Fibroblast of pulmonary artery (primary cell): ENCODE measurements around the gene NTM.

ENCODE experiments used
- DNase-seq: peaks from one replicate; pipeline ENCODE4 v3.0.0-alpha.2; 2010; ENCODE audit warnings: low read depth
- H3K4me3 ChIP-seq: replicated peaks from 2 replicates; pipeline ENCODE4 v1.5.1; 2011; ENCODE audit warnings: low read depth, mild to moderate bottlenecking, control low read depth, low read length, moderate library complexity
- TF ChIP-seq, protein P1 (sequence below): IDR thresholded peaks from 2 replicates; pipeline ENCODE4 v1.5.1; 2011; ENCODE audit warnings: mild to moderate bottlenecking, control low read depth, low read length, inconsistent platforms; ENCODE audit errors: missing control alignments

Gene NTM

GRCh38 chr11:131662993-131663392 is 292.6 kb downstream of the NTM start:
- TF ChIP-seq, protein P1, sequence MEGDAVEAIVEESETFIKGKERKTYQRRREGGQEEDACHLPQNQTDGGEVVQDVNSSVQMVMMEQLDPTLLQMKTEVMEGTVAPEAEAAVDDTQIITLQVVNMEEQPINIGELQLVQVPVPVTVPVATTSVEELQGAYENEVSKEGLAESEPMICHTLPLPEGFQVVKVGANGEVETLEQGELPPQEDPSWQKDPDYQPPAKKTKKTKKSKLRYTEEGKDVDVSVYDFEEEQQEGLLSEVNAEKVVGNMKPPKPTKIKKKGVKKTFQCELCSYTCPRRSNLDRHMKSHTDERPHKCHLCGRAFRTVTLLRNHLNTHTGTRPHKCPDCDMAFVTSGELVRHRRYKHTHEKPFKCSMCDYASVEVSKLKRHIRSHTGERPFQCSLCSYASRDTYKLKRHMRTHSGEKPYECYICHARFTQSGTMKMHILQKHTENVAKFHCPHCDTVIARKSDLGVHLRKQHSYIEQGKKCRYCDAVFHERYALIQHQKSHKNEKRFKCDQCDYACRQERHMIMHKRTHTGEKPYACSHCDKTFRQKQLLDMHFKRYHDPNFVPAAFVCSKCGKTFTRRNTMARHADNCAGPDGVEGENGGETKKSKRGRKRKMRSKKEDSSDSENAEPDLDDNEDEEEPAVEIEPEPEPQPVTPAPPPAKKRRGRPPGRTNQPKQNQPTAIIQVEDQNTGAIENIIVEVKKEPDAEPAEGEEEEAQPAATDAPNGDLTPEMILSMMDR = no peak
- H3K4me3 ChIP-seq = no peak overlapping the region
- no peak for DNase-seq

GRCh38 chr11:131663405-131664200 is 293.2 kb downstream of the NTM start:
- TF ChIP-seq, protein P1 = no peak
- DNase-seq = no peak
- H3K4me3 ChIP-seq = no peak overlapping the region

DNA sequence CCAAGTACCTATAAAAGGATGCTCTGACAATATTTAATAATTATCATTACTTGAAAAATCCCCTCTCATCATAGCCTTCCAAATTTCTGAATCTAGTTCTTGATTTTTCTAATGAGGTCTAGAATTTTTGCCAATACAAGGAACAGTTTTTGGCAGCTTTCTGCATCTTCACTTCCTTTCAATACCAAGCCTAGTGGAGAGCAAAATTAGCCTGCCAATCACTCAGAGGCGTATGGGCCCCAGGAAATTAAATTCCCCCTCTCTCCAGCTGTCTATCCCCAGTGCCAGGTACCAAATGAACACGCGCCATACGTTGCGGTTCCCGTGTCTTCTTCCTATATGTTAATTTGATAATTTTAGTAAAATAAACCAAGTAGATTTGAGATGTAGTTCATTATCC is 293.9 kb downstream of the NTM start:
- H3K4me3 ChIP-seq = no peak overlapping the region
- DNase-seq = no peak
- TF ChIP-seq, protein P1 = no peak

DNA sequence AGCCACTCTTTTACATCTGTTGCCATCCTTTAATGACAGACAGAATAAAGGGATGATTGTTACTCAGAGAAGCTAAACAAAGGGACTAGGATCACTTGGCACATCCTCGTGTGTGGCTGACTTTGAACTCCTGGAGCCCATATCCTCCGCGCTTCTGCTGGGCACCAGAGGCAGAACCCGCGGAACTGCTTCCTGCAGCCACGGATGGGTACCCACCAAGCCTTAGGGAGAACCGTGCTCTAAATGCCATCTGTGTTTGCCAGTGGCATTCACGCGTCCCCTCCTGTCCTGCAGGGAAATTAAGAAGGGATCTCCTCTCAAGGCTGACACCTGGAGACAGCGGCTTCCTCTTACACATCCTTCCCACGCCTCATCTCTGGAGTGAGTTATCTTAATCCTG is 294.4 kb downstream of the NTM start:
- no peak overlapping the region for H3K4me3 ChIP-seq
- TF ChIP-seq, protein P1 = no peak
- DNase-seq = no peak

- TF ChIP-seq, protein P1 = no peak
- no peak for DNase-seq
- no peak overlapping the region for H3K4me3 ChIP-seq
These were observed 295.0 kb downstream of the NTM start for GRCh38 chr11:131665344-131665968.

- no peak overlapping the region for H3K4me3 ChIP-seq
- no peak for DNase-seq
- TF ChIP-seq, protein P1 = no peak
These were observed 295.6 kb downstream of the NTM start for GRCh38 chr11:131666006-131666405.
